ENCODE data around the gene SETDB1. TPM values are rescaled to one million over a fixed set of nuclear protein-coding genes. Genes with fewer than 3 reads are reported as not detected.

The SETDB1 gene
- total and polyA plus RNA-seq, 2 donors from 2014 or later: 12.1 to 51.6 TPM

DNA sequence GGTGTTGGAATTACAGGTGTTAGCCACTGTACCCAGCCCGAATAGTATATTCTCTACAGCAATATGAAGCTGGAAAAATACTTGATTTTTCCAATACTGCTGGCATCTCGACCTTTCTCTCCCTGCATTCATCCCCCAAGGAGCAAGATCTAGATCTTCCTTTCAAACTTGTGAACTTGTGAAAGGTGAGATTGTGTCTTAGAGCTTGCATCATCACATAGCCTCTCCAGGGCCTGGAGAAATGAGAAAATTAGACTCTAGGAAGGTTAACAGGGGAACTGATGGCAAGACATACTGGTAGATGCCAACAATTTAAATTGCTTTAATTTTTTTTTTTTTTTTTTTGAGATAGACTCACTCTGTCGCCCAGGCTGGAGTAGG, 84.2 kb downstream of the SETDB1 start:
- no peak for TF ChIP-seq CTCF (IDR thresholded peaks at IDR 0.05; ENCODE audit: borderline replicate concordance, extremely low read depth, insufficient read depth)
- peaks cover 3 to 19% (median 14%) of the 10 kb centered on the region in 3 donors for H3K4me1 ChIP-seq (ENCODE audit: control insufficient read depth in 2 of 3, insufficient read depth in 2 of 3, low read depth in 1 of 3, low read length in 3 of 3)
- H3K27ac ChIP-seq (ENCODE audit: low read depth in 2 of 2, low read length in 2 of 2): no peak overlapping the region
- no peaks in the 10 kb centered on the region for H3K27me3 ChIP-seq (ENCODE audit: control insufficient read depth, insufficient read depth, low read length)
- H3K9me3 ChIP-seq (ENCODE audit: control insufficient read depth in 2 of 3, insufficient read depth in 1 of 3, low read length in 3 of 3): no peaks in the 10 kb centered on the region
- FAIRE-seq (no peak), DNase-seq (no peak)
- H3K9ac ChIP-seq (ENCODE audit: low read length in 3 of 3): no peak overlapping the region
- H3K4me3 ChIP-seq (ENCODE audit: low read length in 3 of 3): no peak overlapping the region
- no peaks in the 10 kb centered on the region for H3K36me3 ChIP-seq (ENCODE audit: control insufficient read depth in 2 of 3, insufficient read depth in 3 of 3, low read length in 3 of 3)
- intact Hi-C loops (cut with DNase I): no loop called here

DNA sequence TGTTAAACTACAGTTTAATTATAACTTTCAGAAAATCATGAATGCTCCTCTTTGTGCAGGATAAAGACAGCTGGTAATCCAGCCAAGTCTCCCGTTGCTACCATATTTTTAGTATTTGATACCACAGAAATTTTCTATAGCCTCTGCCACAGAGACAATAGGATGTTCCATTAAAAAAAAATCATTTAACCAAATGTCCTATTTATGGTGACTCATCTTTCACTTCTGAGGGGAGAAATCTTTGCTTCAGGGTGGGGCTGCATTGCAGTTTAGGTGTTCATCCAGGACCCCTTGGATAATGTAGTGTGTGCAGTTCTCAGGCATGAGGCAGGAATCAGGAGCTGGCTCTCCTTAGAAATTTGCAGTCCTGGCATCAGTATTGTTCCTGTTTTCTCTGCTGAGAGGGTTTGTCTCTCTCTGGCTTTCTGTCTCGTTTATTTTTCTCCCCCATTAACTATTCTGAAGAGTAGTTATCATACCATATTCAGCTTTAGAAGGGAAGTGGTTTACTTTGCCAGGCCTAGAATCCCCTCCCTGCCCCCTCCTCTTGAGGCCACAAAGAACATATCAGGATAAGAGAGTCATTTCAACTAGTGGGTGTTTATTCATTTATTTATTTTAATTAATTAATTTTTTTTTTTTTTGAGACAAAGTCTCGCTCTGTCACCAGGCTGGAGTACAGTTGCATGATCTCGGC, 85.1 kb downstream of the SETDB1 start:
- Histone ChIP-seq H3K9me3 (ENCODE audit: control insufficient read depth in 2 of 3, insufficient read depth in 1 of 3, low read length in 3 of 3) (no peaks in the 10 kb centered on the region), H3K27me3 (ENCODE audit: control insufficient read depth, insufficient read depth, low read length) (no peaks in the 10 kb centered on the region), H3K27ac (ENCODE audit: low read depth in 2 of 2, low read length in 2 of 2) (no peak overlapping the region), H3K4me1 (ENCODE audit: control insufficient read depth in 2 of 3, insufficient read depth in 2 of 3, low read depth in 1 of 3, low read length in 3 of 3) (peaks cover 3 to 19% (median 14%) of the 10 kb centered on the region in 3 donors), H3K36me3 (ENCODE audit: control insufficient read depth in 2 of 3, insufficient read depth in 3 of 3, low read length in 3 of 3) (no peaks in the 10 kb centered on the region), H3K9ac (ENCODE audit: low read length in 3 of 3) (no peak overlapping the region), H3K4me3 (ENCODE audit: low read length in 3 of 3) (no peak overlapping the region)
- TF ChIP-seq CTCF (IDR thresholded peaks at IDR 0.05; ENCODE audit: borderline replicate concordance, extremely low read depth, insufficient read depth): no peak
- intact Hi-C loops (cut with DNase I): no loop called here
- DNase-seq (no peak), FAIRE-seq (no peak)

DNA sequence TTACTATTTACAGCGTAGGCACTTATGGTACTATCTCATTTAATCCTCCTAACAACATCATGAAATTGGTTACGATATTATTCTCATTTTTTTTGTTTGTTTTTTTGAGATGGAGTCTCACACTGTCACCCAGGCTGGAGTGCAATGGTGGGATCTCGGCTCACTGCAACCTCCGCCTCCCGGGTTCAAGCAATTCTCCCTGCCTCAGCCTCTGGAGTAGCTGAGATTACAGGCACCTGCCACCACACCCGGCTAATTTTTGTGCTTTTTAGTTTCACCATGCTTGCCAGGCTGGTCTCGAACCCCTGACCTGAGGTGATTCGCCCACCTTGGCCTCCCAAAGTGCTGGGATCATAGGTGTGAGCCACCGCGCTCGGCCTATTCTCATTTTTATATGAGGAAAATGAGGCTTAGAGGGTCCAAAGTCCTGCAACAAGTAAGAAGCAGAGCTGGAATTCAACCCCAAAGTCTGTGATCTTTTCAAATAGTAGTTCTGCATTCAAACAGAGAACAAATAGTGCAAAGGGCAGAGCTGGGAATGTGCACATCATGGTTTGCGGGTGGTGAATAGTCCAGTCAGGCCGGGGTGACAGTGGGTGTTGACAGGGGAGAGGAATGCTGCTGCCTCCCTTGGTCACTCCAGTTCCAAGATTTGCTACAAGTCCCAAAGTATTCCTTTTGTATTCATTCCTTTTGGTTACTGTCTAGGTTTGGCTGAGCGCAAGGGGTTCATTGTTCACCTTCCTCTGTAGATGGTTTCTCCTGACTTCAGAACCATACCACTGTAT, 86.7 kb downstream of the SETDB1 start:
- H3K9ac ChIP-seq (ENCODE audit: low read length in 3 of 3): no peak overlapping the region
- peak overlapping the region in 2 of 3 donors; percentile 6 to 9 for H3K4me3 ChIP-seq (ENCODE audit: low read length in 3 of 3)
- FAIRE-seq (no peak), DNase-seq (peak in 2 of 5 donors; percentile 42 to 62)
- TF ChIP-seq CTCF (IDR thresholded peaks at IDR 0.05; ENCODE audit: borderline replicate concordance, extremely low read depth, insufficient read depth): no peak
- intact Hi-C loops (cut with DNase I): no loop called here
- H3K27me3 ChIP-seq (ENCODE audit: control insufficient read depth, insufficient read depth, low read length): no peaks in the 10 kb centered on the region
- H3K9me3 ChIP-seq (ENCODE audit: control insufficient read depth in 2 of 3, insufficient read depth in 1 of 3, low read length in 3 of 3): no peaks in the 10 kb centered on the region
- peak overlapping the region; percentile 47 to 76 for H3K27ac ChIP-seq (ENCODE audit: low read depth in 2 of 2, low read length in 2 of 2)
- peaks cover 0 to 3% (median 0%) of the 10 kb centered on the region in 3 donors for H3K36me3 ChIP-seq (ENCODE audit: control insufficient read depth in 2 of 3, insufficient read depth in 3 of 3, low read length in 3 of 3)
- H3K4me1 ChIP-seq (ENCODE audit: control insufficient read depth in 2 of 3, insufficient read depth in 2 of 3, low read depth in 1 of 3, low read length in 3 of 3): peaks cover 2 to 14% (median 8%) of the 10 kb centered on the region in 3 donors

All from kidney (tissue), 14 donors.